Suppressor macrophage treated with lipopolysaccharide for 4 hours (primary cell): ENCODE results near the gene ROGDI.
A peak's percentile ranks its signal among the peaks of the same experiment; 100 is the strongest.

Source experiments
- DNase-seq: peaks from one replicate; pipeline ENCODE4 v3.0.0-alpha.2; 2020

The ROGDI gene

GRCh38 chr16:4813251-4814003 is 11.0 kb upstream of the ROGDI start:
- no peak for DNase-seq

GRCh38 chr16:4811773-4812172 is 9.3 kb upstream of the ROGDI start:
- no peak for DNase-seq

GRCh38 chr16:4811242-4811641 is 8.8 kb upstream of the ROGDI start:
- DNase-seq, result no peak

GRCh38 chr16:4806280-4806679 is 3.8 kb upstream of the ROGDI start:
- no peak for DNase-seq

GRCh38 chr16:4805231-4805630 is 2.8 kb upstream of the ROGDI start:
- DNase-seq, result no peak

GRCh38 chr16:4803898-4804762 is 1.7 kb upstream of the ROGDI start:
- no peak for DNase-seq

- DNase-seq, result peak; percentile 33
These were observed 990 bp upstream of the ROGDI start for GRCh38 chr16:4803401-4803844.

DNA sequence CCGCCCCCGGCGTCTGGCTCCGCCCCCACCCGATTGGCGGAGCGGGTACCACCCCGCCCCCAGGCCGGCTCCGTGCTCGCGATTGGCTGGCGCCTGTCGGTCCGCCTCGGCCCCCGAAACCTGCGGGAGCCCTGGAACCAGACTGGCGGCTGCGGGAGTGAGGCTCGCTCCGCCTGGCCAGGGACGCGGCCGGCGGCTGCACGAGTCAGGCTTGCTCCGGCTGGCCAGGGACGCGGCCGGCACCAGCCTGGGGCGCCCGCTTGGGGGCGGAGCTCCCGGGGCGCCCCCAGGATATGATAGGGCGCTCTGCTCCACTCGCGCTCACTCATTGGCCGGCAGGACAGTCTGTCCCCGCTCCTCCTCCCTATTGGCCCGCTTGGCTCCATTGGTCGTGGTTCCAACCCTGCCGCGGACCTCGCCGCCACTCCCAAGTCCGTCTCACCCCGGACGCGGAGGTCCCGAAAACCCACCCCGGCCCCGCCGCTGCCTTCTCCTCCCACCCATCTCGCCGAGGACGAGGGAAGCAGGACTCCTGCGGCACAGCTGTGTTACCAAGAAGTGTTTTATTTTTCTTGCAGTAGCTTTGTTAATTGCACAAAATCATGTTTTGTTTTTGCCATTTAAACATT is 340 bp upstream of the ROGDI start:
- peak; percentile 93 for DNase-seq

- no peak for DNase-seq
These were observed 1.1 kb downstream of the ROGDI start for GRCh38 chr16:4801051-4801961.

DNA sequence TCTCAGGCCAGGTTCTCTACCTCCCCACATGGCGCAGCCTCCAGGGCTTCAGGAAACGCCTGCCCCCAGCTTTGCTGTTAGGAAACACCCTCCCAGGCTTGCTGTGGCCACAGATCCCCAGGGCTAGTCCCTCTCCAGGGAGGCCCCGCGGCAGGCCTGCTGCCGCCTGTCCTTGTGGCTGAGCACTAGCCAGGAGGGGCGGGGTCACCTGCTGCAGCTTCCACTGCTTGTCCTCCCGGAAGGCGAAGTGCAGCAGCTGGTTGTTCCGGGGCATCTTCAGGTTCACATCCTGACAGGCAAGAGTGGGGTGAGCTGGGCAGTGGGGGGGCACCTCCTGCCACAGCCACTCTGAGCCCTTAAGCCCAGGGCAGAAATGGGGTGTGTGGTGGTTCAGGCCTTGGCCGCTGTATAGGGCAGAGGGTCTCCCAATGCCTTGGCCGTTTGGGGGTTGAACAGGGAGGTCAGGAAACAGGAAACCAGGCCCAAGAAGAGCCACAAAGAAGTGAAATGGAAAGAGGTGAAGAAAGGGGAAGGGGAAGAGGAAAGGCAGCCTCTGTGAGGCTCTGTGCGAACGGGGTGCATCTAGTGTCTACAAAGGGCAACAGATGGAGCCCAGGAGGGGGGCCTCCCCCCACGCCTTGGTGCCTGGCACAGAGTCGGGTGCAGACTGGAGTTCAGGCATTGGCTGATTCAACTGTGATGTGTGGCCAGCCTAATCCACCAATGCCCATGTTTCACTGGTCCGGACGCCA is 2.0 kb downstream of the ROGDI start:
- peak; percentile 16 for DNase-seq

DNA sequence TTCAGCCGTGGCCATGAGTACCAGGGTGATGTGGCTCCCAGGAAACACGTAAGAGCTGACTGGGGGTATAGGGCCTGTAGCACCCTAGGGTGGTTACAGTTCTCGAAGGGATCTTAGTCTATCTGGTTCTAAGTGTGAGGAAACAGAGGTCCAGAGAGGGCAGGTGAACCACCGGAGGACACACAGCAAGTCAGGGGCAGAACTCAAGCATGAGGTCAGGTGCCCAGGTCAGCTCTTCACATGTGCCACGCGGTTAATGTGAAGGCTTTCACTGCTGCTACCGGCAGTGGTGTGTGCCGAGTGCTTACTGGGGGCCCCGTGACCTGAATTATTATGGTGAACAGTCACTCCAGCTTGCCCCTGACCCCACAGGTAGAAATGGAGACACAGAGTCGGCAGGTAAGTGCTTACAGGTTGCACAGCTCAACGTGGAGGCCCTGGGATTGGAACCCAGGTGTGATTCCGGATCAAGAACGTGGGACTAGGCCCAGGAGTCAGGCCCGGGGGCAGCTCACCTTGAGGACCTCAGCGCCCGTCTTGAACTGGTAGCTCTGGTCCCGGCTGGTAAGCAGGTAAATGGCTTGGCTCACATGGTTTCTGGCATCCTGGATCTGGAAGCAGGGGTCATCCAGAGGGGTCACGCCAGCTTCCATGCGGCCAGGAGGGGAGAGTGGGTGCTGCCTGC is 3.1 kb downstream of the ROGDI start:
- DNase-seq, result no peak

GRCh38 chr16:4798456-4798855 is 4.0 kb downstream of the ROGDI start:
- DNase-seq, result no peak

DNA sequence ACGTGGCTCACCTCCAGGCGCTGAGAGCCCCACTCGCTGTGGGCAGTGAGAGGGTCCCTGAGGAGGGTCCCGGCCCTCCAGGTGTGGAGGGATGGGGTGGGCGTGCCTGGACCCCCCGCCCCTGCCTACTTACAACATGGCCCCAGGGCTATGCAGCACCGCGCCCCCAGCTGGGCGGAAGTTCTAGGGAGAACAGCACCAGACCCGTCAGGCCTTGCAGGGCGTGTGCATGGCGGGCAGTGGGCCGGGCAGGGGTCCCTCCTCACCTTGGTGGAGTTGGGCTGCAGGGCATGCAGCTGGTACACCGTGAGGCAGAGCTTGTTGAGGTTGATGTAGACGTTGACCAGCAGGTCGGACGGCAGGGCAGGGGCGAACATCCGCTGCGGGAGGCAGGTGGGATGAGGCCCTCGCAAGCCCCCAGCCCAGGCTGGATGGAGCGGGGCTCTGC is 4.6 kb downstream of the ROGDI start:
- no peak for DNase-seq

GRCh38 chr16:4796982-4797804 is 5.2 kb downstream of the ROGDI start:
- DNase-seq, result no peak

GRCh38 chr16:4795828-4796572 is 6.4 kb downstream of the ROGDI start:
- no peak for DNase-seq

DNA sequence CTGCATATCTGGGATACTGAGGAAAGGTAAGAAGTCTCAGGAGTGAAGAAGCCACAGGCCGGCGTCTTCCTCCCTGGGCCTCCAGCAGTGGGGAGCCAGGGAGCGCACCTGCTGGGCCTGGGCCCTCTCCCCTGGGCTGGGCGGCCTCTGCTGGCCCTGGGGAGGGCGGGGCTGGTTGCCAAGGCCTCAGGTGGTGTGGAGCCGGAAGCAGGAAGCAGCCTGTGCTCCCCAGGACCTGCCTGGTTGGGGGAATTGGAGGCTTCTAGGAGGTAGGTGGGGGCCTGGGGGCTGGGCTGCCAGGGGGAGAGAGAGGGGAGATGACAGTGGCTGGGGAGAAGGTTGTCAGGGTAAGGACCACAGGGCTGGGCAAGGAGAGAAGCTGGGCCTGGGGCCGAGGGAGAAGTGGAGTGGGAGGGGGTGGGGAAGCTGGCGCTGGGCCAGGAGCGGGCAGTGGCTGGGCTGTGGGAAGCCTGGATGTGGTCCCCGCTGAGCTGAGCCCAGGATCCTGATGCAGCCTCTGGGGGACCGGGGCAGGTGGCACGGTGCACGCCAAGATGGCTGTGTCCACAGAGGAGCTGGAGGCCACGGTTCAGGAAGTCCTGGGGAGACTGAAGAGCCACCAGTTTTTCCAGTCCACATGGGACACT is 7.1 kb downstream of the ROGDI start, which contains the start of gene SMIM22:
TSS of gene SMIM22 (plus strand) at position 189 of the 647 bp plus-strand sequence. CDS start at position 555, 366 bp downstream.
- no peak for DNase-seq

DNA sequence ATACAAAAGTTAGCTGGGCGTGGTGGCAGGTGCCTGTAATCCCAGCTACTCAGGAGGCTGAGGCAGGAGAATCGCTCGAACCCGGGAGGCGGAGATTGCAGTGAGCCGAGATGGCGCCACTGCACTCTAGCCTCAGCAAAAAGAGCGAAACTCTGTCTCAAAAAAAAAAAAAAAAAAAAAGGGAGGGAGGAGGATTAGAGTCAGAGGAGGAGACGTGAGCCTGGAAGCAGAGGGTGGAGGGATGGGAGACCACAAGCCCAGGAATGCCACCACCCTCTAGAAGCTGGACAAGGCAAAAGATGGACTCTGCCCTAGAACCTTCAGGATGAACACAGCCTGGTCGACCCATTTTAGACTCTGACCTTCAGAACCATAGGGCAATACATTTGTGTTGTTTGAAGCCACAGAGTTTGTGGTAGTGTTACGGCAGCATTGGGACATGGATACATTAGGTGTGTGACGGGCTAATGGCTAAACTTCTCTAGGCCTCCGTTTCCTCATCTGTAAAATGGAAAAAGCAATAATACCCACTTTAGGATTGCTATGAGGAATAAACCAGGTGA is 9.4 kb downstream of the ROGDI start:
- DNase-seq, result no peak

- no peak for DNase-seq
These were observed 11.6 kb downstream of the ROGDI start for GRCh38 chr16:4790871-4791270.
